Prostate gland (tissue), 2 donors: ENCODE data around the gene ALK.

Source experiments
- POLR2A ChIP-seq: fragments of 450-650 bp; IDR thresholded peaks from one replicate; pipeline ENCODE4 v1.6.1; 2016; ENCODE audit warnings: antibody characterized with exemption, mild to moderate bottlenecking
- POLR2AphosphoS5 ChIP-seq: sonication (generic); formaldehyde crosslinking; IDR thresholded peaks from one replicate; pipeline ENCODE4 v1.6.1; 2017; ENCODE audit warnings: antibody characterized with exemption
- TF ChIP-seq, protein P1 (sequence below), 4 experiments: fragments of 200-600 bp in 2 of 4; fragments of 450-650 bp in 2 of 4; sonication (generic) in 2 of 4; IDR thresholded peaks; 1 replicate in 3 of 4; 2 replicates in 1 of 4; pipeline ENCODE4 v1.5.1; 2016 to 2019; ENCODE audit warnings: antibody characterized with exemption in 4 of 4, mild to moderate bottlenecking in 2 of 4, moderate library complexity in 2 of 4

- TF ChIP-seq POLR2A (no peak), POLR2AphosphoS5 (no peak)
- TF ChIP-seq, protein P1, sequence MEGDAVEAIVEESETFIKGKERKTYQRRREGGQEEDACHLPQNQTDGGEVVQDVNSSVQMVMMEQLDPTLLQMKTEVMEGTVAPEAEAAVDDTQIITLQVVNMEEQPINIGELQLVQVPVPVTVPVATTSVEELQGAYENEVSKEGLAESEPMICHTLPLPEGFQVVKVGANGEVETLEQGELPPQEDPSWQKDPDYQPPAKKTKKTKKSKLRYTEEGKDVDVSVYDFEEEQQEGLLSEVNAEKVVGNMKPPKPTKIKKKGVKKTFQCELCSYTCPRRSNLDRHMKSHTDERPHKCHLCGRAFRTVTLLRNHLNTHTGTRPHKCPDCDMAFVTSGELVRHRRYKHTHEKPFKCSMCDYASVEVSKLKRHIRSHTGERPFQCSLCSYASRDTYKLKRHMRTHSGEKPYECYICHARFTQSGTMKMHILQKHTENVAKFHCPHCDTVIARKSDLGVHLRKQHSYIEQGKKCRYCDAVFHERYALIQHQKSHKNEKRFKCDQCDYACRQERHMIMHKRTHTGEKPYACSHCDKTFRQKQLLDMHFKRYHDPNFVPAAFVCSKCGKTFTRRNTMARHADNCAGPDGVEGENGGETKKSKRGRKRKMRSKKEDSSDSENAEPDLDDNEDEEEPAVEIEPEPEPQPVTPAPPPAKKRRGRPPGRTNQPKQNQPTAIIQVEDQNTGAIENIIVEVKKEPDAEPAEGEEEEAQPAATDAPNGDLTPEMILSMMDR (IDR thresholded peaks at IDR 0.05): no peak
Measured at GRCh38 chr2:29628108-29628745, 293.2 kb downstream of the ALK start.
